Stimulated activated CD8-positive, alpha-beta memory T cell treated with anti-CD3 and anti-CD28 coated beads, Interleukin-7, amount 100 ng/mL, for 1 hour (primary cell): ENCODE results near the gene LARP4B.

ENCODE experiments used
- DNase-seq, 2 donors: peaks; one replicate each; pipeline ENCODE4 v3.0.0-alpha.2; 2020; ENCODE audit warnings: low read depth in 2 of 2

The LARP4B gene

GRCh38 chr10:924524-924859 is 7.0 kb downstream of the LARP4B start:
- no peak for DNase-seq

GRCh38 chr10:923844-924523 is 7.5 kb downstream of the LARP4B start:
- DNase-seq, result no peak

GRCh38 chr10:921471-922414 is 9.8 kb downstream of the LARP4B start:
- no peak for DNase-seq

- no peak for DNase-seq
These were observed 11.1 kb downstream of the LARP4B start for GRCh38 chr10:920450-920849.

- DNase-seq, result no peak
These were observed 12.0 kb downstream of the LARP4B start for GRCh38 chr10:919481-919880.

- DNase-seq, result no peak
These were observed 13.5 kb downstream of the LARP4B start for GRCh38 chr10:917999-918398.

- no peak for DNase-seq
These were observed 14.1 kb downstream of the LARP4B start for GRCh38 chr10:917416-917720.

GRCh38 chr10:916716-917415 is 14.6 kb downstream of the LARP4B start:
- DNase-seq, result no peak

GRCh38 chr10:909831-910230 is 21.7 kb downstream of the LARP4B start:
- DNase-seq, result no peak

- DNase-seq, result no peak
These were observed 25.5 kb downstream of the LARP4B start for GRCh38 chr10:905972-906371.

GRCh38 chr10:905503-905902 is 26.0 kb downstream of the LARP4B start:
- no peak for DNase-seq

- no peak for DNase-seq
These were observed 27.1 kb downstream of the LARP4B start for GRCh38 chr10:904403-904802.

- DNase-seq, result no peak
These were observed 33.4 kb downstream of the LARP4B start for GRCh38 chr10:898141-898540.

GRCh38 chr10:896982-897381 is 34.5 kb downstream of the LARP4B start:
- DNase-seq, result no peak

- no peak for DNase-seq
These were observed 36.2 kb downstream of the LARP4B start for GRCh38 chr10:895324-895723.

- DNase-seq, result no peak
These were observed 52.6 kb downstream of the LARP4B start for GRCh38 chr10:878895-879294.

GRCh38 chr10:878333-878759 is 53.2 kb downstream of the LARP4B start:
- DNase-seq, result no peak

- no peak for DNase-seq
These were observed 55.1 kb downstream of the LARP4B start for GRCh38 chr10:876438-876837.

GRCh38 chr10:873020-873419 is 58.5 kb downstream of the LARP4B start:
- no peak for DNase-seq

- DNase-seq, result no peak
These were observed 59.5 kb downstream of the LARP4B start for GRCh38 chr10:871951-872403.

GRCh38 chr10:870564-871166 is 60.8 kb downstream of the LARP4B start:
- DNase-seq, result no peak

GRCh38 chr10:869171-869570 is 62.3 kb downstream of the LARP4B start:
- no peak for DNase-seq
